Lung (tissue), 12 donors: Measurements from ENCODE around the gene ZNF106. TPM values are rescaled to one million over a fixed set of nuclear protein-coding genes. Genes with fewer than 3 reads are reported as not detected.

Source experiments
- ATAC-seq: fragments of 200-7000 bp; cut with Tn5 transposase; one replicate; pipeline ENCODE4 v1.9.1; 2020; ENCODE audit warnings: moderate number of reproducible peaks; ENCODE audit not compliant: insufficient read depth, low FRiP score
- DNase-seq, 3 donors: peaks; one replicate each; pipeline ENCODE4 v3.0.0-alpha.2; 2013 to 2017
- H3K27ac ChIP-seq, 2 donors: one replicate each; pipeline ENCODE4 v1.5.1; 2013; ENCODE audit warnings: mild to moderate bottlenecking in 2 of 2, moderate library complexity in 2 of 2, control low read depth in 1 of 2, inconsistent platforms in 1 of 2, low read depth in 1 of 2, low read length in 1 of 2
- H3K27me3 ChIP-seq, 3 donors: one replicate each; pipeline ENCODE4 v1.5.1; 2013; ENCODE audit warnings: low read length in 2 of 3; ENCODE audit not compliant: control insufficient read depth in 3 of 3, insufficient read depth in 3 of 3
- H3K36me3 ChIP-seq, 4 donors: one replicate each; pipeline ENCODE4 v1.5.1; 2013; ENCODE audit warnings: low read length in 4 of 4, mild to moderate bottlenecking in 1 of 4, moderate library complexity in 1 of 4; ENCODE audit not compliant: control insufficient read depth in 4 of 4, insufficient read depth in 4 of 4
- H3K4me1 ChIP-seq, 5 donors: one replicate each; pipeline ENCODE4 v1.5.1; 2013; ENCODE audit warnings: low read length in 5 of 5, mild to moderate bottlenecking in 2 of 5, moderate library complexity in 1 of 5; ENCODE audit not compliant: control insufficient read depth in 5 of 5, insufficient read depth in 5 of 5
- H3K4me3 ChIP-seq: one replicate; pipeline ENCODE4 v1.5.1; 2013; ENCODE audit warnings: mild to moderate bottlenecking, control low read depth, moderate library complexity
- H3K9ac ChIP-seq, 2 donors: one replicate each; pipeline ENCODE4 v1.5.1; 2013; ENCODE audit warnings: low read length in 2 of 2, control low read depth in 1 of 2; ENCODE audit not compliant: insufficient read depth in 1 of 2
- H3K9me3 ChIP-seq, 4 donors: one replicate each; pipeline ENCODE4 v1.5.1; 2013; ENCODE audit warnings: low read length in 3 of 4, mild to moderate bottlenecking in 1 of 4, moderate library complexity in 1 of 4; ENCODE audit not compliant: control insufficient read depth in 4 of 4, insufficient read depth in 3 of 4
- WGBS, 2 donors: extraction: QIAGEN DNeasy Blood & Tissue Kit; methylation state at CpG; one replicate each; pipeline ENCODE4 v1.1.7; 2013; 5-methylcytosine and 5-hydroxymethylcytosine counted together
- polyA plus RNA-seq, 2 donors: library from polyadenylated mRNA; stranded (reverse); fragments of 200-250 nt; gene quantifications; one replicate each; pipeline ENCODE4 v1.2.1, GENCODE V29; 2013
- total RNA-seq, 2 donors: library from RNA; depleted of rRNA in 1 of 2; stranded (reverse); fragments of >200 nt in 1 of 2; gene quantifications; one replicate each; pipeline ENCODE4 v1.2.1, GENCODE V29; 2014 to 2021
- TF ChIP-seq, protein P1 (sequence below): IDR thresholded peaks from 2 replicates; pipeline ENCODE4 v1.5.1; 2012; ENCODE audit warnings: mild to moderate bottlenecking; ENCODE audit errors: control extremely low read depth, extremely low read depth
- donor health status: control.
- donor health status: control.
- donor health status: Bipolar disorder and iron deficiency.
- donor health status: healthy.
- donor health status: DM: yes; HTN: yes; CAD: no.

ZNF106 gene
- total and polyA plus RNA-seq, 4 donors = 10.9 to 67.5 (median 41.2) TPM

- TF ChIP-seq, protein P1, sequence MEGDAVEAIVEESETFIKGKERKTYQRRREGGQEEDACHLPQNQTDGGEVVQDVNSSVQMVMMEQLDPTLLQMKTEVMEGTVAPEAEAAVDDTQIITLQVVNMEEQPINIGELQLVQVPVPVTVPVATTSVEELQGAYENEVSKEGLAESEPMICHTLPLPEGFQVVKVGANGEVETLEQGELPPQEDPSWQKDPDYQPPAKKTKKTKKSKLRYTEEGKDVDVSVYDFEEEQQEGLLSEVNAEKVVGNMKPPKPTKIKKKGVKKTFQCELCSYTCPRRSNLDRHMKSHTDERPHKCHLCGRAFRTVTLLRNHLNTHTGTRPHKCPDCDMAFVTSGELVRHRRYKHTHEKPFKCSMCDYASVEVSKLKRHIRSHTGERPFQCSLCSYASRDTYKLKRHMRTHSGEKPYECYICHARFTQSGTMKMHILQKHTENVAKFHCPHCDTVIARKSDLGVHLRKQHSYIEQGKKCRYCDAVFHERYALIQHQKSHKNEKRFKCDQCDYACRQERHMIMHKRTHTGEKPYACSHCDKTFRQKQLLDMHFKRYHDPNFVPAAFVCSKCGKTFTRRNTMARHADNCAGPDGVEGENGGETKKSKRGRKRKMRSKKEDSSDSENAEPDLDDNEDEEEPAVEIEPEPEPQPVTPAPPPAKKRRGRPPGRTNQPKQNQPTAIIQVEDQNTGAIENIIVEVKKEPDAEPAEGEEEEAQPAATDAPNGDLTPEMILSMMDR = no peak
- no peak overlapping the region for H3K4me3 ChIP-seq
- no peaks in the 10 kb centered on the region for H3K27me3 ChIP-seq
- H3K36me3 ChIP-seq = peaks cover 5 to 34% (median 12%) of the 10 kb centered on the region in 4 donors
- H3K9ac ChIP-seq = no peak overlapping the region
- no peak overlapping the region for H3K27ac ChIP-seq
- 87 to 93% methylated on average over 9 of the region's 9 CpGs for WGBS, 2 donors
- DNase-seq (no peak), ATAC-seq (no peak)
- peaks cover 0 to 3% (median 0%) of the 10 kb centered on the region in 5 donors for H3K4me1 ChIP-seq
- no peaks in the 10 kb centered on the region for H3K9me3 ChIP-seq
Measured at GRCh38 chr15:42409011-42409410, 81.9 kb downstream of the ZNF106 start.

- Histone ChIP-seq H3K4me1 (peaks cover 0 to 3% (median 0%) of the 10 kb centered on the region in 5 donors), H3K9ac (no peak overlapping the region), H3K4me3 (no peak overlapping the region), H3K27ac (no peak overlapping the region), H3K27me3 (no peaks in the 10 kb centered on the region), H3K36me3 (peaks cover 3 to 41% (median 12%) of the 10 kb centered on the region in 4 donors), H3K9me3 (no peaks in the 10 kb centered on the region)
- DNase-seq (no peak), ATAC-seq (no peak)
- 75 to 81% methylated on average over 4 of the region's 4 CpGs for WGBS, 2 donors
- TF ChIP-seq, protein P1 = no peak
Measured at GRCh38 chr15:42408178-42408577, 82.8 kb downstream of the ZNF106 start.

DNA sequence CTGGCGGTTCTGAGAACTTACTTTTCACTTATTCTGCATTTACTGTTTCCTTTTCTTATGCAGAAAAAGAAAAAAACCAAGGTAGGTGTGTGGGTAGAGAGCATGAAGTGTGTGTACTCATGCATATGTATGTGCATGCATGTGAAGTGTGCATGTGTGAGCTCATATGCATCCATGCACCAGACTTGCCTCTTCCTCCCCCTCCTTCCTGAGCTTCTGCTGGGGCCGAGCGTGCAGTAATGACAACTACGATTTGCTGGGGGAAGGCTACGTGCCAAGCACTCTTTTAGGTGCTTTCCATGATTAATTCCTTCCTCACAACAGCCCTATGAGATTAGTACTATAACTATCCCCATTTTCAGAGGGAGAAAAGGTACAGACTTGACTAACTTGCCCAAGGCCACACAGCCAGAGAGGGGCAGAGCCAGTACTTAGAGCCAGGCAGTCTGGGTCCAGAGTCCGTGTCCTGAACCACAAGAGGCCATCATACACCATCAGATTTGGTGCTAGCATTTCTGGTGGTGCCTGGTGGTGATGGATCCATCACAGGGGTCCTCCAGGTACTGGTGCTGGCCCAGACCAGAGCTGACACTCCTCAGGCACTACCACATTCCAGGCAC is 85.0 kb downstream of the ZNF106 start:
- ATAC-seq = no peak
- Histone ChIP-seq H3K4me1 (peaks cover 0 to 3% (median 0%) of the 10 kb centered on the region in 5 donors), H3K9me3 (no peaks in the 10 kb centered on the region), H3K4me3 (no peak overlapping the region), H3K27ac (no peak overlapping the region), H3K36me3 (peaks cover 0 to 42% (median under 1%) of the 10 kb centered on the region in 4 donors), H3K27me3 (no peaks in the 10 kb centered on the region), H3K9ac (no peak overlapping the region)
- TF ChIP-seq, protein P1 = no peak
- DNase-seq = no peak
- WGBS, 2 donors = 79 to 80% methylated on average over 6 of the region's 6 CpGs
